ENCODE data around the gene CHMP1A. TPM values are rescaled to one million over a fixed set of nuclear protein-coding genes. Genes with fewer than 3 reads are reported as not detected.
A peak's percentile ranks its signal among the peaks of the same experiment; 100 is the strongest.
"Not testable (repeated sequence)": the region's sequence is repeated elsewhere in the genome, so short reads cannot be mapped to it uniquely, and the experiment has no call there.

CHMP1A gene
- polyA plus RNA-seq = 77.1 TPM
- long read RNA-seq, donor 1, partial matches to known transcripts = 0 of 16 reads
- long read RNA-seq, donor 1, other reads (novel, unspliced or antisense) = 14 of 16 reads
- long read RNA-seq, donor 2, partial matches to known transcripts = 6 of 42 reads
- long read RNA-seq, donor 2, other reads (novel, unspliced or antisense) = 30 of 42 reads
- long read RNA-seq, donor 3 = 0 reads
- long read RNA-seq, donor 4, partial matches to known transcripts = 0 of 5 reads
- long read RNA-seq, donor 4, other reads (novel, unspliced or antisense) = 5 of 5 reads
- long read RNA-seq, donor 5, partial matches to known transcripts = 0 of 16 reads
- long read RNA-seq, donor 5, other reads (novel, unspliced or antisense) = 12 of 16 reads
- long read RNA-seq, donor 6, partial matches to known transcripts = 6 of 46 reads
- long read RNA-seq, donor 6, other reads (novel, unspliced or antisense) = 38 of 46 reads
- long read RNA-seq, donor 7, partial matches to known transcripts = 0 of 13 reads
- long read RNA-seq, donor 7, other reads (novel, unspliced or antisense) = 12 of 13 reads
- long read RNA-seq, donor 8, partial matches to known transcripts = 0 of 32 reads
- long read RNA-seq, donor 8, other reads (novel, unspliced or antisense) = 27 of 32 reads
- long read RNA-seq, donor 9, transcript CHMP1A-204 (2 exons, 2,007 nt) = major isoform, 5 of 38 reads
- long read RNA-seq, donor 9, partial matches to known transcripts = 6 of 38 reads
- long read RNA-seq, donor 9, other reads (novel, unspliced or antisense) = 25 of 38 reads
- long read RNA-seq, donor 10, partial matches to known transcripts = 42 of 43 reads
- long read RNA-seq, donor 10, other reads (novel, unspliced or antisense) = 0 of 43 reads
- long read RNA-seq, donor 11, partial matches to known transcripts = 36 of 52 reads
- long read RNA-seq, donor 11, other reads (novel, unspliced or antisense) = 12 of 52 reads

DNA sequence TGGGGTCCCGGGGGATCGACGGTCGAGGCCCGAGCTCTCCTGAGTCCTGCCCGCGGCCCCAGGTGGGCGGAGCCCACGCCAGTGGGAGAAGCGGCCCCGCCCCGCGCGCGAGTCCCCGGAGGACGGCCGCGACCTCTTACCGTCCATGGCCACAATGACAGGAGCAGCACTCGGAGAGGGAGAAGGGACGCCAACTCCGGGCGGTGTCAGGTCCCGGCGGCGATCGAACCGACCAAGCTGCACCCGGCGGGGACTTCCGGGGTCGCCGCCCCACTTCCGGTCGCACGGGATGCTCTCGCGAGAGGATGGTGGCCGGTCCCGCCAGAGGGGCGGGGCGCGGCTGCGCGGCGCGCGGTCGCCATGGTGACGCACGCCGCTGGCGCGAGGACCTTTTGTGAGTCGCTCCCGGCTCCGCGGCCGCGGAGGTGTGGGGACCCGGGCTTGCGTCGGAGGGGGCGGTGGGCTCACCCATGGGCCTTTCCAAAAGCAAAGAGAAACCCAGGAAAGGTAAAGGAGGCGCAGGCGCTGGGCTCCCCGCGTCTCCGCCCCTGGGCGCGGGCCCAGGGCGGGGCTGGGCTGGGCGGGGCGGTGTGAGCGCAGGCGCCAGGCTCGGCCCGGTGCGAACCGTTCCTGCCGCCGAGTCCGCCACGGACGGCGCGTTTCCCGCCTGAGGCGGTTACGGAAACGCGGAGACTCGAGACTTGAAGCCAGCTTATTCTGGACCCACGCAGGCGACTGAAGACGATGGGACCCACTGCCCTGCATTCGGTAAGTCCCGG is at the start of gene CHMP1A, which contains the start of gene SPATA33:
Gene CHMP1A, minus strand, starts transcription at position 267 of the 779 bp plus-strand sequence. Its CDS starts 120 bp downstream, at position 147.
Gene SPATA33, plus strand, starts transcription at position 395 of the 779 bp plus-strand sequence. Its CDS starts 76 bp downstream, at position 471.
- no peaks in the 10 kb centered on the region for H3K27me3 ChIP-seq (ENCODE audit: control insufficient read depth, insufficient read depth, low read length)
- H3K27ac ChIP-seq (ENCODE audit: low read length) = peak within 1 kb of the TSS; percentile 62
- H3K9me3 ChIP-seq (ENCODE audit: control insufficient read depth, low read depth, low read length) = no peaks in the 10 kb centered on the region
- peaks cover 29% of the 10 kb centered on the region for H3K36me3 ChIP-seq (ENCODE audit: control insufficient read depth, insufficient read depth, low read length)
- peaks cover 17% of the 10 kb centered on the region for H3K4me1 ChIP-seq (ENCODE audit: control insufficient read depth, insufficient read depth, low read length)
- peak; percentile 85 to 91 for DNase-seq
- WGBS (ENCODE audit: insufficient coverage, low lambda C conversion rate) = no CpG with 5 or more reads among the region's 99 CpGs
- peak within 1 kb of the TSS; percentile 97 for H3K4me3 ChIP-seq (ENCODE audit: low read length)

DNA sequence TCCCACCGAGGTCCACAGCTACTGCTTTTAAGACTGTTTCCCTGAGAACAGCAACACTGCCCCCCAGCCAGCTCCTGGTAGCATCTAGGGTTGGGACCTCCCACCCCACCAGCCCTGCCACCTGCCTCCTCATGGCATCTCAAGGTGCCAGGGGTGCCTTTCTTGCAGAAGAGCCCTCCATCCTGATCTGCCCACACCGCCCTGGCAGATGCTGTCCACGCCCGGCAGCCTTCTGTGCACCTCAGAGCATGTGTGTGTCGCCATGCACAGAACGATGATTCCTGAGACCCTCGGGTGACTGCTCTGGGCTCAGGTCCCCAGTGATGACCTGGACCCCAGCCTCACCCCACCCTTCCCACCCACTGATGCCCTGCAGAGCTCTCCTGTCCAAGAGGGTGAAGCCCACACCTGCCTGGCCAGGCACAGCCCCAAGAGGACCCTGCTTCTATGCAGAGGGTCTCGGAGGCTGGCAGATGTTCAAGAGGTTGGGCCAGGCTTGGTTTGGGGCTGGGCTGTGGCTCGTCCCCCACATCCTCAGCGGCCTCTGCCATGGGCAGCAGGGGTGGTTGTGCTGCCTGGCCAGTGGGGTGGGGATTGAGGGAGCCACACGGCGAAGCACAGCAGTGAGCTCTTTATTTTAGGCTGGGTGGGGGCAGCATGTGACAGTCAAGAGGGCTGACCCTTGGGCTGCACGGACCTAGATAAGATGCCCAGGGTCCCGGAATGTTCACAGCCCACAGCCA is 49.2 kb upstream of the CHMP1A start:
- Histone ChIP-seq H3K27me3 (ENCODE audit: control insufficient read depth, insufficient read depth, low read length) (no peaks in the 10 kb centered on the region), H3K4me3 (ENCODE audit: low read length) (no peak overlapping the region), H3K4me1 (ENCODE audit: control insufficient read depth, insufficient read depth, low read length) (peaks cover 4% of the 10 kb centered on the region), H3K27ac (ENCODE audit: low read length) (no peak overlapping the region), H3K9me3 (ENCODE audit: control insufficient read depth, low read depth, low read length) (no peaks in the 10 kb centered on the region), H3K36me3 (ENCODE audit: control insufficient read depth, insufficient read depth, low read length) (peaks cover 3% of the 10 kb centered on the region)
- WGBS (ENCODE audit: insufficient coverage, low lambda C conversion rate) = no CpG with 5 or more reads among the region's 14 CpGs
- no peak for DNase-seq

DNA sequence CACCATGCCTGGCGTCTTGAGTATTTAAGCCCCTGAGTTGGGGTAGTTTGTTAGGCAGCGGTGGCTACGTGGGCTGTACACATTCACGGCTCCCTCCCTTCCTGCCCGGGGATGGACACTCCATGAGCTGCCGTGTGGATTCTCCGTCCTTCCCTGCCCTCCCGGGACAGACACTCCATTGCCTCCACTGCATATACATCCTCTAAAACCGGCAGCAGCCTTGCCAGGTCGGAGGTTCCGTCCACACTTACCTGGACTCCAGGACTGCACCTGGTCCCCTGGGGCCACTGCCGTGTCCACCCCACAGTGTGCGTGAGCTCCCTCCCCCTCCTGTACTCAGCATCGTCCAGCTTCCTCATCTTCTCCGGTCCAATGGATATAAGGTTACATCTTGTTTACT is 47.5 kb upstream of the CHMP1A start:
- H3K4me1 ChIP-seq (ENCODE audit: control insufficient read depth, insufficient read depth, low read length) = peaks cover 9% of the 10 kb centered on the region
- no peak overlapping the region for H3K27ac ChIP-seq (ENCODE audit: low read length)
- H3K4me3 ChIP-seq (ENCODE audit: low read length) = no peak overlapping the region
- H3K9me3 ChIP-seq (ENCODE audit: control insufficient read depth, low read depth, low read length) = no peaks in the 10 kb centered on the region
- 90% methylated on average over 2 of the region's 15 CpGs for WGBS (ENCODE audit: insufficient coverage, low lambda C conversion rate)
- no peak for DNase-seq
- peaks cover 3% of the 10 kb centered on the region for H3K36me3 ChIP-seq (ENCODE audit: control insufficient read depth, insufficient read depth, low read length)
- H3K27me3 ChIP-seq (ENCODE audit: control insufficient read depth, insufficient read depth, low read length) = no peaks in the 10 kb centered on the region

DNA sequence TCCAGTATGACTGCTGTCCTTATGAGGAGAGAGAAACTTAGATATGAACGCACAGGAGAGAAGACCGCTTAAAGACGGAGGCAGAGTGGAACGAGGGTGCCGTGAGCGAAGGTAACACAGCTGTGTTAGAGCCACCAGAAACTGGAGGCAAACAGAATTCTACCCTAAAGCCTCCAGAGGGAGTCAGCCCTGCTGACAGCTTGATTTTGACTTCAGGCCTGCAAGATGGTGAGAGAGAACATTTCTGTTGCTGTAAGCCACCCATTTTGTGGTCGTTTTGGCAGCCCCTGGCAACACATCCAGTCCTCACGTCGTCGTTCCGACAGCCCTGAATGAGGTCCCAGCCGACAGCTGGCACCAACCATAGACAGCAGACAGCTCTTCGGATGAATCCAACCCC is 46.8 kb upstream of the CHMP1A start:
- Histone ChIP-seq H3K9me3 (ENCODE audit: control insufficient read depth, low read depth, low read length) (no peaks in the 10 kb centered on the region), H3K27ac (ENCODE audit: low read length) (no peak overlapping the region), H3K27me3 (ENCODE audit: control insufficient read depth, insufficient read depth, low read length) (no peaks in the 10 kb centered on the region), H3K4me3 (ENCODE audit: low read length) (no peak overlapping the region), H3K4me1 (ENCODE audit: control insufficient read depth, insufficient read depth, low read length) (peaks cover 14% of the 10 kb centered on the region), H3K36me3 (ENCODE audit: control insufficient read depth, insufficient read depth, low read length) (peaks cover 5% of the 10 kb centered on the region)
- no CpG with 5 or more reads among the region's 13 CpGs for WGBS (ENCODE audit: insufficient coverage, low lambda C conversion rate)
- no peak for DNase-seq

DNA sequence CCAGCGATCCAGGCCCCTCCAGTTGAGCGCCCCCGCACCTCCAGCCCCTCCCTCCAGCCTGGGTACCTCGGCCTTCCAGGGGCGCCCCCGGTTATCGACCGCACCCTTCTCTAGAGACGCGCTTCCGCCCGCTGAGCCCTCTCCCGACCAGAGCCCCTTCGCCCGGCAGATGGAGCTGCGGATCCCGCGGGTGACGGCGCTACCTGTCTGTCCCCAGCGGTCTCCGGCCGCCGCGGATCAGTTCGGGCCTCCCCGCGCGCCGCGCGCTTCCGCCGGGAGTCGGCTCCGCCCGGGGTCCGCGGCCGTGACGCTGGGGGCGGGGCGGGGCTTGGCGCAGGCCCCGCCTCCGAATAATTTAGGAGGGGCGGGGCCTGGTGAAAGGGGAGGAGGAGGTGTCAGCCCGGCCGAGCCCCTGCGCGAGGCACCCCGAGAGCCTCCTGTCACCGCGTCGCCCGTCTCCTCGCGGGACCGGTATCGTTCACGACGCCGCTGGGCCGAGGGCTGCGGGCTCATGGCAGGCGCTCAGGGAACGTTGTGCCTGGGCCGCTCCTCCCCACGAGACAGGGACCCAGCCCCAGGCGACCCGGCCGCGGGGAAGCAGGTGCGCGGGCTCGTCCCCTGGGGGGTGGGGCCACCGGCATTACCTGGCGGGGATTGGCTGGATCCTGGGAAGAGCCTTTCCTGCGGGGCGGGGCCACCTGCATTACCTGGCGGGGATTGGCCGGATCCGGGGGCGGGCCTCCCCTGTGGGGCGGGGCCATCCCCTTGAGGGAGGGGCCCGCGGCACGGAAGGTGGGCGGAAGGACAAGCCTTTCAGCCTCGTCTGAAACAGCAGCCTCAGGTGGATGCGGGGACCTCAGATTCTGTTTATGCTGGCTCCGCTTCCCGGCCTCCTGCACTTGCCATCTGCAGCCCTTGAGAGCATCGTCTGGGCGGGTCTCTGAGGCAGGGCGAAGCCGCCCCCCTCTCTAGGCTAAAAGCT is 44.2 kb upstream of the CHMP1A start, which contains the start of gene SPATA2L:
Gene SPATA2L, minus strand, starts transcription at position 281 of the 982 bp plus-strand sequence. CDS start 473 bp downstream, outside the sequence.
- no CpG with 5 or more reads among the region's 97 CpGs for WGBS (ENCODE audit: insufficient coverage, low lambda C conversion rate)
- H3K36me3 ChIP-seq (ENCODE audit: control insufficient read depth, insufficient read depth, low read length) = peaks cover 22% of the 10 kb centered on the region
- peak; percentile 95 to 98 for DNase-seq
- peaks cover 3% of the 10 kb centered on the region for H3K9me3 ChIP-seq (ENCODE audit: control insufficient read depth, low read depth, low read length)
- H3K27ac ChIP-seq (ENCODE audit: low read length) = peak within 1 kb of the TSS; percentile 96
- peaks cover 14% of the 10 kb centered on the region for H3K4me1 ChIP-seq (ENCODE audit: control insufficient read depth, insufficient read depth, low read length)
- H3K27me3 ChIP-seq (ENCODE audit: control insufficient read depth, insufficient read depth, low read length) = no peaks in the 10 kb centered on the region
- peak within 1 kb of the TSS; percentile 89 for H3K4me3 ChIP-seq (ENCODE audit: low read length)

DNA sequence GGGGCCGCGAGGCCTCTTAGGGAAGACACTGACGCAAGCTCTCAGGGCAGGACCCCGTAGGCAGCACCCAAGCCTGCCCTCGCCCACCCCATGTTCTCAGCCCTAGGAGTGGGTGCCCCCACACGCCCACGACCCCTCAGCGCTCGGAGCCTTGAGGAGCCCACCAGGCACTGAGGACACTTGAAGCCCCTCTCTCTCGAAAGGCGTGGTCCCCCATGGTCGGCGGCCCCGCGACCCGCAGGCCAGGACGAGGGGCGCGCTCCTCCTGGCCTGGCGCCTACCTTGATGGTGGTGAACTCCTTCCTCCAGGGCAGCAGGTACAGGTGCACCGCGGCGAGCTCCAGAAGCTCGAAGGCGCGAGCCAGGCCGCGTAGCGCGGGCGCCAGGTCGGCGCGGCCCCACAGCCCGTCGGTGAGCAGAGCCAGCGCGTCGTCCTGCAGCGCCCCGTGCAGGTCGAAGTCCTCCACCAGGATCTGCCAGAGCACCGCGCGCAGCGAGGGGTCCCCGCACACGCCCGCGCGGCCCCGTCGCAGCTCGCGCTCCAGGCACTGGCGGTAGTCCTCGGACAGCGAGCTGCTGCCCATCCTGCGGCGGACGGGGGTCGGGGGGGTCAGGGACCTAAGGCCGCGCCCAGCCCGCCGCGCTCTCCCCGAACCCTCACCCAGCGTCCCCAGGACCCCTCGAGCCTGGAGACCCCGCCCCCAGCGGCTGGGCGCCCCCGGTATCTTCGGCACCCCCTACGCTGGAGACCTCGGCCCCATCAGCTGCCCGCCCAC is 43.3 kb upstream of the CHMP1A start:
- Histone ChIP-seq H3K27ac (ENCODE audit: low read length) (peak overlapping the region; percentile 96), H3K36me3 (ENCODE audit: control insufficient read depth, insufficient read depth, low read length) (peaks cover 30% of the 10 kb centered on the region), H3K4me3 (ENCODE audit: low read length) (peak overlapping the region; percentile 89), H3K4me1 (ENCODE audit: control insufficient read depth, insufficient read depth, low read length) (peaks cover 16% of the 10 kb centered on the region), H3K27me3 (ENCODE audit: control insufficient read depth, insufficient read depth, low read length) (no peaks in the 10 kb centered on the region), H3K9me3 (ENCODE audit: control insufficient read depth, low read depth, low read length) (peaks cover 3% of the 10 kb centered on the region)
- peak; percentile 89 to 90 for DNase-seq
- WGBS (ENCODE audit: insufficient coverage, low lambda C conversion rate) = no CpG with 5 or more reads among the region's 78 CpGs

DNA sequence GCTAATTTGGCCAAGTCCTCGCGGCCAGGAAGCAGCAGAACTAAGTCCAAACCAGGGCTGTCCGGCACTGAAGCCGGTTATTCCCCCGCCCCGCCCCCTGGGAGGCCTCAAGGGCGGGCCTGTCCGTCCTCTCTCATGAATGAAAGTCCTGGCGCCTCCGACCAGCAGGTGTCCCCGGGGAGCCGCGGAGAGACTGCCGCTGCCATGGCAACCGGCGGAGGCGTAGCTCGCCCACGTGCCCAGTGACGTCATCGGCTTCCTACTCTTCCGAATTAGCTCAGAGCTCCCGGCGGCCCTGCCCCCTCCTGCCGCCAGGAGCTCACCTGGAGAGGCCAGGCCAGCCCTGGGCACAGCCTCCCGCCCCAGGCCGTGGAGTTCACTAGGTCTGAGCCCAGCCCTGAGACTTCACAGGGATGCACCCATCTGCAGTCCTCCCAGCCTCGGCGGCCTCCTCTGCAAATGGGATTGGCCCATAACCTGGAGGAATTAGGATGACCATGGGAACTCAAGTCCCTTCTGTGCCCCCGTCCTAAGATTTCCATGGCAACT is 42.7 kb upstream of the CHMP1A start:
- WGBS (ENCODE audit: insufficient coverage, low lambda C conversion rate) = no CpG with 5 or more reads among the region's 30 CpGs
- no peaks in the 10 kb centered on the region for H3K27me3 ChIP-seq (ENCODE audit: control insufficient read depth, insufficient read depth, low read length)
- H3K4me3 ChIP-seq (ENCODE audit: low read length) = peak overlapping the region; percentile 89
- H3K4me1 ChIP-seq (ENCODE audit: control insufficient read depth, insufficient read depth, low read length) = peaks cover 21% of the 10 kb centered on the region
- H3K36me3 ChIP-seq (ENCODE audit: control insufficient read depth, insufficient read depth, low read length) = peaks cover 37% of the 10 kb centered on the region
- H3K9me3 ChIP-seq (ENCODE audit: control insufficient read depth, low read depth, low read length) = peaks cover 3% of the 10 kb centered on the region
- peak; percentile 99 for DNase-seq
- peak overlapping the region; percentile 96 for H3K27ac ChIP-seq (ENCODE audit: low read length)

DNA sequence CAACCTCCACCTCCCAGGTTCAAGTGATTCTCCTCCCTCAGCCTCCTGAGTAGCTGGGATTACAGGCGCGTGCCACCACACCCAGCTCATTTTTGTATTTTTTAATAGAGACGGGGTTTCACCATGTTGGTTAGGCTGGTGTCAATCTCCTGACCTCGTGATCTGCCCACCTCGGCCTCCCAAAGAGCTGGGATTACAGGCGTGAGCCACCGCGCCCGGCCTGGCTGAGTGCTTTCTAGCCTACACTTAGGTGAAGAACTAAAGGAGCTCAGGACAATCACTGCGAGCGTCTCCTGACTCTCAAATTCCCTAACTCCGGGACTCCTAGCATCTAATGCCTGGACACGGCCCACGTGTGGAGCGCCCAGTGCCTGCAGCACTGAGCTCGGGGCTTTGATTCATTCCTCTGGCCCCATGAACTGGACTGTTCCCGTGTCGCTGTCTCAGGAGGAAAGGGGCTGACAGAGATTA is 42.2 kb upstream of the CHMP1A start:
- Histone ChIP-seq H3K4me1 (ENCODE audit: control insufficient read depth, insufficient read depth, low read length) (peaks cover 25% of the 10 kb centered on the region), H3K27ac (ENCODE audit: low read length) (peak overlapping the region; percentile 34), H3K4me3 (ENCODE audit: low read length) (peak overlapping the region; percentile 22), H3K36me3 (ENCODE audit: control insufficient read depth, insufficient read depth, low read length) (peaks cover 42% of the 10 kb centered on the region)
- not testable (repeated sequence) for DNase-seq; H3K9me3 ChIP-seq (ENCODE audit: control insufficient read depth, low read depth, low read length); H3K27me3 ChIP-seq (ENCODE audit: control insufficient read depth, insufficient read depth, low read length)
- no CpG with 5 or more reads among the region's 18 CpGs for WGBS (ENCODE audit: insufficient coverage, low lambda C conversion rate)

Data from large intestine (tissue), 12 donors.